GM21390 (cell line): ENCODE measurements around the gene CCL19.
A peak's percentile ranks its signal among the peaks of the same experiment; 100 is the strongest.

ENCODE experiments used
- ATAC-seq: cut with Tn5 transposase; IDR thresholded peaks from one replicate; pipeline ENCODE4 v1.9.1; 2021; ENCODE audit not compliant: unreplicated experiment

Gene CCL19

GRCh38 chr9:34701023-34701768 lies 10.1 kb upstream of the CCL19 start:
- ATAC-seq = peak; percentile 72

- no peak for ATAC-seq
Observed at GRCh38 chr9:34694811-34695210, 3.7 kb upstream of the CCL19 start.

- ATAC-seq = no peak
Observed at GRCh38 chr9:34693560-34693959, 2.5 kb upstream of the CCL19 start.

DNA sequence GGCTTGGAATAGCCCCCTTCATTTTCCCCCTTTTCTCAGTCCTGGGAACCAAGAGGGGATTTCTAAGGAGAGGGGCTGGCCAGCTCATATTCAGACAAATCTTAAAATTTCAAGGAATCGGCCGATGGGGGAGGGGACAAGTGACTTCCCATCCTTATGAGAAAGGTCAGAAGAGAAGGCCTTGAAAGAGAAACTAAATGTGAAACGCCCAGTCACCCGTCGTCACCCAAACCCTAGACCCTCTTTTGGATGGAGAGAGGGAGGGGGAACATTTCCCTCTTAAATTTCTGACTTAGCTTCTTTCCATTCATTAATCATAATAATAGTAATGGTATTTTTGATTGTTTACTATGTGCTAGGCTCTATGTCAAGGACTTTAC lies 850 bp upstream of the CCL19 start:
- ATAC-seq = no peak

DNA sequence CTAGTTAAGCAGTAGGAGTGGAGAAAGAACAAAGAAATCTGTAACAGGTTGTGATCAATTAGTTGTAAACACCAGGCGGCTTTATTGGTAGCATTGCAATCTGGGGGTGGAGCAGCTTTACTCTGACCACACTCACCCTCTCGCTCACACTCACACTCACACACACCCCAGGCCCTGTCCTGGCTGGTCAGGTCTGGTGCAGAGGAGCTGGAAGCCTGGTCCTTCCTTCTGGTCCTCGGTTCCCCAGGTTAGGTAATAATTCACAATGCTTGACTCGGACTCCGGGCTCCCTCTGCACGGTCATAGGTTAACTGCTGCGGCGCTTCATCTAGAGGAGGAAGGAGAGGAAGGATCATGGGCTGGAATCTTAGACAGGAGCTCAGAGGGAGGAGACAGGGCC lies 1.6 kb downstream of the CCL19 start:
- ATAC-seq = no peak

- ATAC-seq = no peak
Observed at GRCh38 chr9:34689116-34689470, 2.0 kb downstream of the CCL19 start.

GRCh38 chr9:34688329-34689115 lies 2.6 kb downstream of the CCL19 start:
- no peak for ATAC-seq

GRCh38 chr9:34687276-34688030 lies 3.6 kb downstream of the CCL19 start:
- no peak for ATAC-seq

DNA sequence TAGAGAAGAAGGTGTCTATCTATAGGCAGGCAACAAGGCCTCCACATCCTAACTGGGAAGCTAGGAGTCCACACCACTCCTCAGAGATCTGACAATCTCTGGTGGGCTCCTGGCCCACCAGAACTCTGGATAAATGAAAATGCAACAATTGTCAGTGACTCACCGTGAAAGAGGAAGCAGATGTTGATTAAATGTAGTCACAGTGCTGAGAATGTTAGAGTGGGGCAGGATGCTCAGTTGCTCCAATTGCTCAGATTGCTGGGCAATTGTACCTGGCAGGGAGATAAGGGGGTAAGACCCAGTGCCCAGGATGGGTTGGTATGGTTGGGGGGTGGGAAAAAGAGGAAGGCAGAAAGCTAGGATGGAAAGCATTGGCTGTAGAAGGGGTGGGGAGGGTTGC lies 4.3 kb downstream of the CCL19 start:
- ATAC-seq = no peak

GRCh38 chr9:34686231-34686630 lies 4.8 kb downstream of the CCL19 start:
- no peak for ATAC-seq

DNA sequence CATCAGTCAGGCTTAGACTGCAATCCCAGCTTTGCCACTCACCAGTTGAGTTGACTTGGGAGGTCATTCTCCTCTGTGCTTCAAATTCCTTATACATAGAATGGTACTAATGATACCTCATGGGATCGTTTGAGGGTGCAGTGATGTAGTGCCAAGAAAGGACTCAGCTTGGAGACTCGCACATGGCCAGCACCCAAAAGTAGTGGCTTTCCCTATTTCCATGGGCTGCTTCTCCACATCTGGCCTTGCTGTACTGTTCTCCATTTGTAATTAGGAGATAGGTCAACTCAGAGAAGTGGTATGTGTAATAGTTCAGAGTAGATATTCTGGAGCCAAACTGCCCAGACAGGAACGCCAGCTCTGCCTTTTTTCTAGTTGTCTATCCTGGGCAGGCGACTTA lies 5.5 kb downstream of the CCL19 start:
- ATAC-seq = no peak

DNA sequence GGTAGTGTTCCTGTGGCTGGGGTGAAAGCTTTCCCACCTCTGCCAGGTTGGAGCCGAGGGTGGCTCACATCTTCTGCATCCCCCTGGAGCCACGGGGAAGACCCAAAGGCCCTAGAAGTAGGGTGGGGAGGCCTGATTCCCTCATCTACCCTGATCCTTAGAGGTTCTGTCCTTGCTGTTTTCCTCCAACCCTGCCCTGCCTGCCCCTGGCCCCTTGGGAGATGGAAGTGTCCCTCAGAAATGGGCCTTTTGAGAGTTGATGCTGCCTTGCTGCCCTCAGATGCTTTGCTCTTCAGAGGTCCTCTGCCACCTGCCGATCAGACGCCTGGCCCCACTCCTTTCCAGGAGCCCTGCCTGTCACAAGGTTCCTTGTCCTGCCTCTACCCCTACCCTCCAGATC lies 6.3 kb downstream of the CCL19 start:
- ATAC-seq = no peak

- ATAC-seq = no peak
Observed at GRCh38 chr9:34684145-34684544, 6.9 kb downstream of the CCL19 start.

DNA sequence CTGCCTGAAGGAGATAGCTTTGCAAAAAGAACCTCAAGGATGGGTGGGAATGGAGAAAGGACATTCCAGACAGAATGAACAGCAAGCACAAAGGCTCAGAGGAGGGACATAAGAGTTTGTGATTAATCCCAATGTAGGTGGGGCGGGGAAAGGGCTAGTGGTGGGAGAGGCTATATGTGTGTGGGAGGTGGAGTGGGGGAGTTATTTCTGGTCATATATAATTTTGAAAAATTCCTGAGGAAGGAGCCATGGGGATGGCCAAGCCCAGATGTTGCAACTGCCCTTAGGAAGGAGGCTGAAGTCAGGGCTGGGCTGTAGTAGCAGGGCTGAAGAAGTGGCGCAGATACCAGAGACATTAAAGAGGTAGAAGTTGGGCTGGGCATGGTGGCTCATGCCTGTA lies 15.2 kb downstream of the CCL19 start:
- no peak for ATAC-seq

DNA sequence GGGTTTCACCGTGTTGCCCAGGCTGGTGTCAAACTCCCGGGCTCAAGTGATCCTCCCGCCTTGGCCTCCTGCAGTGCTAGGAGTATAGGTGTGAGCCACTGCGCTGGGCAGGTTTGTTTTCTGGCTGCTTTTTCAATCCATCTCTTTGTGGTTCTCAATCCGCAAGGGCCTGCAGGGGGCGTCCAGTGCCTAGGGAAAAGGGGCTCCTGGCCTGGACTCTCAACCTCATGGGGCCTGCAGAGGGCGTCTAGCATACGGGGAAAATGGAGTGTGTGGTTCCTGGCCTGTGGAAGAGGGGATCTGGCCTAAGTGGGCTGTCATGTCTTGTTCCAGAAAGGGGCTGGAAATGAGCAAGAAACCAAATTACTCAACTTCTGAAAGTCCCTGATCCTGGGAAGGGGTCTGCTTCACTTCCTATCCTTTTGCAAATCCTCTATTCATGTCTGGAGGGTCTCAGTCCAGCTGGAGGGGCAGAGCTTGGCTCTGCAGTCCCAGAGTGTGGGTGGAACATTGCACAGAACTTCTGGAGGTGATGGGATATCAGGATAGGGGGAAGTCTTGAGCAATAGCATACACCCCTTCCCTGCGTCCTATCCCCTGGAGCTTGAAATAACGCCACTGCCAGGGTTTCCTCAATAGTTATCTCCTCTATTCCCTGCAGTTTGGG lies 15.9 kb downstream of the CCL19 start:
- no peak for ATAC-seq

- ATAC-seq = no peak
Observed at GRCh38 chr9:34674440-34674839, 16.6 kb downstream of the CCL19 start.

- ATAC-seq = no peak
Observed at GRCh38 chr9:34671307-34671706, 19.8 kb downstream of the CCL19 start.

DNA sequence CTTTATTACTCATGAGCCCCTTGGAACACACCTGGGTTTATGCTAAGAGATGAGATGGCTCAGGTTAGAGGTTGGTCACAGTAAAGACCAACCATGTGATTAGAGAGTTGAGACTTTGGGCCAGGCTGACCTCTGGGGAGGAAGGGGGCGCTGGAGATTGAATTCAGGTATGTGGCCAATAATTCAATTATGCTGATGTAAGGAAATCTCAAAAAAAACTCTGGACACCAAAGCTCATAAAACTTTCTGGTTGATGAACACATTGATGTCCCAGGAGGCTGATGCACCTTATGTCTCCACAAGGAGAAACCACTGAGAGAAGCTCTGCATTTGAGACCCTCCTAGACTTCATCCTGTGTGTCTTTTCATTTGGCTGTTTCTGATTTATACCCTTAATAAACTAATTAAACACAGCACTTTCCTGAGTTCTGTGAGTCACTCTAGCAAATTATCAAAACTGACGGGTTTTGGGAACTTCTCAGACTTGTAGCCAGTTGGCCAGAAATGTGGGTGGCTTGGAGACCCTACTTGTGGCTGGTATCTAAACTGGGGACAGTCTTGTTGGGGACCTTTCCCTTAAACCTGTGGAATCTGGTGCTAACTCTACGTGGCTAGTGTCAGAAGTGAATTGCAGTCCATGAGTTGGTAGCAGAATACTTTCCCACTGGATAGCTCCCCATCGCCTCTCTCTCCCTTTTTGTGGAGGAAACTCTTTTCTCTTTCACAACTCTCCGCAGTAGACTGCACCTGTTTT lies 21.1 kb downstream of the CCL19 start:
- no peak for ATAC-seq

GRCh38 chr9:34665381-34666250 lies 25.5 kb downstream of the CCL19 start:
- ATAC-seq = peak; percentile 71

DNA sequence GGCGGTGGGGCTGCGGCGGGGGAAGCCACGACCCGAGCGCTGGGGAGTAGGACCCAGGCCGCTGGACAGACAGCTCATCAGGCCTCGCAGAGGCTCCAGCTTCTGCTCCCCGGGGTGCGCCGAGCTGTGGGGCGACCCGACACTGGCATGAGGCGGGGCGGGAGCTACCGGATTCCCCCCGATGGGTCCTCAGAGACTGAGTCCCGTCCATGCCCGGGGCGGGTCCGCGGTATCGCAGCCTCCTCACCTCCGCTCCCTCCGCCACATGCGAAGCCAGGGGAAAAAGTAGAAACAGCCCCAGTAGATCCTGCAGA lies 26.1 kb downstream of the CCL19 start:
- ATAC-seq = peak; percentile 11
